Neural crest cell (in vitro differentiated cells): ENCODE results near the gene SLC9B2. TPM values are rescaled to one million over a fixed set of nuclear protein-coding genes. Genes with fewer than 3 reads are reported as not detected.

ENCODE experiments used
- DNase-seq: peaks from one replicate; pipeline ENCODE4 v3.0.0; 2021; ENCODE audit warnings: low read depth, mixed read lengths, low spot score
- H3K27ac Mint-ChIP-seq: one replicate; pipeline ENCODE4 v1.8.0; 2021; ENCODE audit warnings: mild to moderate bottlenecking, mixed read lengths; ENCODE audit not compliant: unreplicated experiment
- H3K27me3 Mint-ChIP-seq: 2 replicates; pipeline ENCODE4 v1.8.0; 2021; ENCODE audit warnings: low read depth, mild to moderate bottlenecking, mixed read lengths
- H3K36me3 Mint-ChIP-seq: 2 replicates; pipeline ENCODE4 v1.8.0; 2021; ENCODE audit warnings: low read depth, mild to moderate bottlenecking, mixed read lengths
- H3K4me1 Mint-ChIP-seq: 2 replicates; pipeline ENCODE4 v1.8.0; 2021; ENCODE audit warnings: mixed read lengths
- H3K4me3 Mint-ChIP-seq: one replicate; pipeline ENCODE4 v1.8.0; 2021; ENCODE audit warnings: mild to moderate bottlenecking, mixed read lengths
- H3K9me3 Mint-ChIP-seq: 2 replicates; pipeline ENCODE4 v1.8.0; 2021; ENCODE audit warnings: mixed read lengths
- total RNA-seq: library from RNA; stranded (reverse); gene quantifications from 2 replicates; pipeline ENCODE4 v1.2.1, GENCODE V29; 2021
- TF ChIP-seq, protein P1 (sequence below): fragments of 200-600 bp; sonication (generic); conservative IDR thresholded peaks from 2 replicates; pipeline ENCODE4 v1.5.0; 2021; ENCODE audit warnings: antibody characterized with exemption, mild to moderate bottlenecking

SLC9B2 gene
- total RNA-seq, 1 donor from 2014 or later: 21.6 TPM

DNA sequence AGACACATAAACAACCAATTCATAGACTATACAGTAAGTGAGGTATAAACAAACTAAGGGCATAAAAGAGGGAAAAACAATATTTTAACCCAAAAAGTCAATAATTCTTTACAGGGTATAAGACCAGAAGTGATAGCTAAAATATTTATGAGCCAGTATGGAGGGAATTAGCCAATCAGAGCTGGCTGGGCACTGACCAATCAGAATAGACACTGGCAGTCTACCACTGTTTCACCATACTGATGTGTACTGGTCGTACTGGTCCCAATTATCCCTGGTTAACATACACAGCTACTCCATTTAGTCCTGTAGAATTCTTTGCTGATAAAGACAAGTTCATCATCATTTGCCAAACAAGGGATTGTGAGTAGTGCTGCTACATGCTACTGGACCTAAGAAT, 47.3 kb downstream of the SLC9B2 start:
- Mint-ChIP-seq H3K27ac (no peak overlapping the region), H3K4me1 (no peaks in the 10 kb centered on the region), H3K4me3 (no peak overlapping the region), H3K36me3 (peaks cover 10% of the 10 kb centered on the region), H3K27me3 (no peaks in the 10 kb centered on the region), H3K9me3 (no peaks in the 10 kb centered on the region)
- DNase-seq: no peak
- TF ChIP-seq, protein P1, sequence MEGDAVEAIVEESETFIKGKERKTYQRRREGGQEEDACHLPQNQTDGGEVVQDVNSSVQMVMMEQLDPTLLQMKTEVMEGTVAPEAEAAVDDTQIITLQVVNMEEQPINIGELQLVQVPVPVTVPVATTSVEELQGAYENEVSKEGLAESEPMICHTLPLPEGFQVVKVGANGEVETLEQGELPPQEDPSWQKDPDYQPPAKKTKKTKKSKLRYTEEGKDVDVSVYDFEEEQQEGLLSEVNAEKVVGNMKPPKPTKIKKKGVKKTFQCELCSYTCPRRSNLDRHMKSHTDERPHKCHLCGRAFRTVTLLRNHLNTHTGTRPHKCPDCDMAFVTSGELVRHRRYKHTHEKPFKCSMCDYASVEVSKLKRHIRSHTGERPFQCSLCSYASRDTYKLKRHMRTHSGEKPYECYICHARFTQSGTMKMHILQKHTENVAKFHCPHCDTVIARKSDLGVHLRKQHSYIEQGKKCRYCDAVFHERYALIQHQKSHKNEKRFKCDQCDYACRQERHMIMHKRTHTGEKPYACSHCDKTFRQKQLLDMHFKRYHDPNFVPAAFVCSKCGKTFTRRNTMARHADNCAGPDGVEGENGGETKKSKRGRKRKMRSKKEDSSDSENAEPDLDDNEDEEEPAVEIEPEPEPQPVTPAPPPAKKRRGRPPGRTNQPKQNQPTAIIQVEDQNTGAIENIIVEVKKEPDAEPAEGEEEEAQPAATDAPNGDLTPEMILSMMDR: no peak

DNA sequence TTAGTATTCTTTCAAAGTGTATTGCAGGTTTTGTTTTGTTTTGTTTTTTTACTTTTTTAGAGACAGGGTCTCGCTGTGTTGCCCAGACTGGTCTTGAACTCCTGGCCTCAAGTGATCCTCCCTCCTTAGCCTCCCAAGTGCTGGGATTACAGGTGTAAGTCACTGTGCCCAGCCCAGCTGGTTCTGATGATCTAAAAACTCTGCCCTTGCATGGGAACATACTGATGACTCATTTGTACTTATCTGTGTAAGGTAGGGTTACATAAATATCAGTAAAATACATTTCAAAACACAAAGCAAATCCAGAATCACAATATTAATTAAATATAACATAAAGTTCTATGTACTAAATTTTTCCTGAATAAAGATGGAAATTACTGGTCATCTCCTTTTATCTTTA, 49.7 kb downstream of the SLC9B2 start:
- H3K27me3 Mint-ChIP-seq: no peaks in the 10 kb centered on the region
- H3K9me3 Mint-ChIP-seq: no peaks in the 10 kb centered on the region
- H3K4me1 Mint-ChIP-seq: no peaks in the 10 kb centered on the region
- no peak overlapping the region for H3K4me3 Mint-ChIP-seq
- no peak overlapping the region for H3K27ac Mint-ChIP-seq
- TF ChIP-seq, protein P1: no peak
- DNase-seq: no peak
- H3K36me3 Mint-ChIP-seq: peaks cover 9% of the 10 kb centered on the region

DNA sequence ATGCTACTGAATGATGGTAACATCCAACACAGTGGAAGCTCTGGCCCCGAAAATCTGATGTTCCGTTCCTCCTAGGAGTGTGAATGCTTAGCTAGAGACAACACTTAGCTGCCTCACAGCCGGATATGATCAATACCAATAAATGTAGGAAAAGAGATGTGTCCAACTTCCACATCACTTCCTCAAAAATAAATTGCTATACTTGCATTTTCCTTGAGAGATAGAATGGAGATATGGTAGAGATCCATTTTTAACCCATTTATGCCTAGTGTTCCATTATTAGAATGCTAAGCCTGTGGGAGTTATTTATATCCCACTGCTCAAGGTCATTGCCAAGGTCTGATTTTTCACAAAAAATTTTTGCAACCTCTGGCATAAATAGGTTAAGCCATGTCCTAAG, 51.6 kb downstream of the SLC9B2 start:
- H3K27me3 Mint-ChIP-seq: no peaks in the 10 kb centered on the region
- no peak for DNase-seq
- no peak overlapping the region for H3K27ac Mint-ChIP-seq
- TF ChIP-seq, protein P1: no peak
- H3K4me1 Mint-ChIP-seq: peaks cover 4% of the 10 kb centered on the region
- H3K36me3 Mint-ChIP-seq: peaks cover 5% of the 10 kb centered on the region
- no peak overlapping the region for H3K4me3 Mint-ChIP-seq
- no peaks in the 10 kb centered on the region for H3K9me3 Mint-ChIP-seq

DNA sequence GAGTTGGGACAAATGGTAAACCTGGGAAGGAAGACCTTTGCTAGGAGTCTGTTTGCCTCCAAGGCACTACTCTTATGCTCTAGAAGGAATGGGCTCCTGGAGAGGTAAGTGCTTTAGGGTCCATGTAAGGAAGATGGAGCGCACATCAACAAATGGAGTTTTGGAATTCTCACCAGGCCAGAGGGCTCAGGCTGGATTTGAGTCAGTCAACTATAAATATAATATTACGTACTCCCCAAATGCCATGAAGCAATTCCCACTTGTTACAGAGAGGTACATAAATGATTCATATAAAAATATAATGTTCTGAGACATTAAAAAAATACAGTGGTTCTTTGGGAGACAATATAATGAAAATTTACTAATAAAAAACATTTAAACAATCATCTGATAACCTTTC, 55.4 kb downstream of the SLC9B2 start:
- Mint-ChIP-seq H3K27ac (no peak overlapping the region), H3K27me3 (no peaks in the 10 kb centered on the region), H3K9me3 (peaks cover 3% of the 10 kb centered on the region), H3K4me3 (peak overlapping the region; percentile 88), H3K36me3 (peaks cover 7% of the 10 kb centered on the region), H3K4me1 (peaks cover 13% of the 10 kb centered on the region)
- TF ChIP-seq, protein P1: no peak
- no peak for DNase-seq

DNA sequence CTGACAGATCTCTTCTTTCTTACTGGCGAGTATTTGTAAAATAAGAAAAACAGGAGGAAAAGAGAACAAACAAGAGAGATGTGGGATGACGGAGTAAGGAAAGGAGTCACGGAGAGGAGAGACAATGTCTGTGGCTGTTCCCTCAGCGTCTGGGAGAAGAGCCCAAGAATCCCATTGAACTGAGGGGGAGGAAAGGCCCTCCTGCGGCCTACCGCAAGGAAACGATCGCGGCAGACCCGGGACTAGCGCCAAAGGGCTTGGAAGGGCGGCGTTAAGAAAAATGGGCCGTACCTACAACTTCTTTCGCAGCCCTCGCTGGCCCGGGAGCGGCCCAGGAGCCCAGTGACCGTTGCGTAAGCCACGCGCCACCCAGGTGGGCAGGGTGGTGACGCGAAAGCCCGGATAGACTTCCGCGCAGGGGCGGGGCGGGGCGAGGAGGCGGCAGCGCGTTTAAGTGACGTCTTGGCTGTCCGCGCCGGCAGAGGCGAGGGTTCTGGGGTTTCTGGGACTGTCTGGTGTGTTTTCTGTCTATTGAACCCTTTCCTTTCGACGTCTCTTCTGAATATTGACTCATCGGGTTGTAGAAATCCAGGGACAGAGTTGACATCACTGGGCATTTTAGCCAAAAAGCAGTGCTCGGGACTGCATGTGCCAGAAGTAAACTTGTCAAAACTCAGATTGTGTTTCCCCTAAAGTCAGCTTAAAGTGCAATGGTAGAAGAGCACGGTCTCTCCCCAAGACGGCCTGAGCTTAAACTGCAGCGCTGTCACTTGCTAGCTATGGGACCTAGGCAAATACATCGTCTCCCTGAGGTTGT, 57.0 kb downstream of the SLC9B2 start, which contains the start of gene SLC9B1:
Gene SLC9B1 (minus strand): TSS at position 398 of the 817 bp plus-strand sequence. CDS start 27,994 bp downstream, outside the sequence.
- Mint-ChIP-seq H3K36me3 (peaks cover 7% of the 10 kb centered on the region), H3K9me3 (peaks cover 3% of the 10 kb centered on the region), H3K27ac (peak within 1 kb of the TSS; percentile 97), H3K4me1 (peaks cover 13% of the 10 kb centered on the region), H3K27me3 (no peaks in the 10 kb centered on the region), H3K4me3 (peak within 1 kb of the TSS; percentile 88)
- TF ChIP-seq, protein P1: no peak
- peak; percentile 77 for DNase-seq
